HG02884 (cell line): ENCODE data around the gene STK32A.
"Not testable (repeated sequence)": the region's sequence is repeated elsewhere in the genome, so short reads cannot be mapped to it uniquely, and the experiment has no call there.

ENCODE experiments used
- ATAC-seq: cut with Tn5 transposase; IDR thresholded peaks from one replicate; pipeline ENCODE4 v1.9.1; 2021; ENCODE audit warnings: mild to moderate bottlenecking, moderate library complexity; ENCODE audit not compliant: unreplicated experiment

STK32A gene

DNA sequence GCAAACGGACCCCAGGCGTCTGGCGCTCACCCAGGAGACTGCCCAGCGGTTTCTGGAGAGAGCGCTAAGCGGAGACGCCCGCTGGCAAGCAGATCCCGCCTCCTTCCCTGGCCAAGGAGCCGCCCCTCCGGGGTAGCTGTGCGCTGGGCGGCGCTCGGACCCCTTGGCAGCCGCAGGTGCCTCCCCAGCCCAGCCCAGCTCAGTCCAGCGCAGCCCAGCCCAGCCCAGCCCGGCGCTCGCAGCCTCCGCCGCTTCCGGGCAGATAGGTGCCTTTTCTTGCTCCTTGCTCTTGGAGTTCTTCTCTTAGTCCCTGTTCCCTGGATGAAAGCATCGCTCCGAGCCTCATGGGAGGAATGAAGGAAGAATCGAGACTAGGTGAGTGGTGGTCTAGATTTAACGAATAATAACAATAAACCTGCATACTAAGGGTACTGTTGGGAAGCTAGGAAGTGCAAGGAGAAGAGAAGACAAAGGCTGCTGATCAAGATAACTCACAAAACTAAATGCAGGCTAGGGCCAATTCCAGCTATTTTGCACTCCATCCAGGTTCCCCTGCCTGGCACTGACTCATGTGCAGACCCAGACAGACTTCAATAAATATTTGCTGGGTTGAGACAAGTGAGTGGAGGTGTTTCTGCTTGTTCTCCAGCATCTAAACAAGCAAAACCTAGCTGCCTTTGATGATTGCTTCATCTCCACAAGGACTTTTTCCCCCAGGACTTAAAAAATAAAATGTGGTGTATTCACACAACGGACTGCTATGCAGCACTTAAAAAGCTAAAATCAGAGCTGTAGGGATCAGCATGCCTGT is at the start of gene STK32A:
STK32A (plus strand) TSS at position 202 of the 811 bp plus-strand sequence. CDS start 4,609 bp downstream, outside the sequence.
- no peak for ATAC-seq

DNA sequence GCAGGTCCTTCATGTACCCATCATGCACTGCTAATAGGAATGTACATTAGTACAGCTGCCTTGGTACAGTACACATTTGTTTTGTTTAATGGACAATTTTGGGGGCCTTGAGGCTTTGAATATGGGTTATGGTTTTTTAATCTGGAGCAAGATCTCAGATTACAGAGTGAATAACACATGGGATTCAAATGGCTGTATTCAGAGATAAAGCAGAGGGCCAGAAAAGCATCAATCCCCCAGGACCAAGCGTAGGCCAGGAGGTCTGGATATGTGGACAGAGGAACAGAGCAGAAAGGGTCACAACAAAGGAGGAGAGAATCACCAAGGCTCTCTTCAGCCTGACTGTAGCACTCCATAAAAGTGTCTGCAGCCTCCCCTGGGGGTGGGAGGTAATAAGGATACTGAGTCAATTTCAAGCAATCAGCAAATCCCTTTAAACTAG is 47.7 kb upstream of the STK32A start:
- ATAC-seq = no peak

DNA sequence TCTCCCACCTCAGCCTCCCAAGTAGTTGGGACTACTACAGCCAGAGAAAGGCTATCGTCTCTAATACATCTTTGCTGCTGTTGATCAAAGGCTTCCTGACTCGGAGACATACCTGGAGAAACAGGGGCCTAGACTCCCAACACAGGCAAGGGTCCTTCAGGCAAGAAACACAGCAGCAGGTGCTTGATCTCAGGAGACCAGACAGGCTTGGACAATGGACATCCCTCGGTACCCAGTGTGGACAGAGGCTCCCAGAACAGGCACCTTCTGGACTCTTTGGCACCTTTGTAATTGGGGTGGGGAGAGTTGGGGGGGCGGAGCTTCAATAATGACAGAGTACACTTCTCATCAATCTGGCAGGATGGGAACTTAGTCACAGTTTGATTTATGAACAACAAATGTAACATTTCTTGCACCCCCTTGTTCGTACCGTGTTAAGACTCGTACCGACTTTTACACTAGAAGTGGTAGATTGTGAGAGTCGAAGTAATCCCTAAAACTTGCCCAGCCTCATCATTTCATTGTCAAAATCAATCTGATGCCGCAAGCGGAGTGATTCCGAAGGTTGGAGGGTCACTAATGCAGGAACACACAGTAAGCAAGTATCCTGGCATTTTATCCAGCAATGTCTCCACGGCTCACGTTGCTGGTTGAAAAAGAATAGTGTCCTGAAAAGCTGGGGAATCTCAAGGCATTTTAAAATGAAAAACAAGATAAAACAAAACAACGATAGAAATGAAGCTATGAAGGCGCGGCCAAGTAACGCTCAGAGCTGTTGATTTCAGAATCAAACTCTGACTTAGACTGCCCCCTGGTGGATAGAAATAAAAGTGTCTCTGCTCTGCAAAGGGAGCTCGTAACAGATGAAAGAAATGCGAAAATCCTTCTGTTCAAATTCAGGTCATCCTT is 46.4 kb upstream of the STK32A start:
- ATAC-seq = peak; percentile 85

DNA sequence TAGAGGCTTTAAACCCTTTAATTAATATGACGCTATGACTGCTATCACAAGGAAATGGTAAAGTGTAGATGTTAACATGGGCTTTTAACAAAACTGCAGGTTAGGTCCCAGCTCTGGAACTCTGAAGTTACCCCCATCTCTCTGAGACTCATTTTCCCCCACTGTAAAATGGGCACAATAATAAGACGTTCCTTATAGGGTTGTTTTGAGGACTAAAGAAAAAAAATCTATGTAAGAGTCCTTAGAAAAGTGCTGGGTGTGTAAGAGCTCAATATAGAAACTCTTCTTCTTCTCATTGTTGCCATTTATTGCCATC is 45.8 kb upstream of the STK32A start:
- no peak for ATAC-seq

DNA sequence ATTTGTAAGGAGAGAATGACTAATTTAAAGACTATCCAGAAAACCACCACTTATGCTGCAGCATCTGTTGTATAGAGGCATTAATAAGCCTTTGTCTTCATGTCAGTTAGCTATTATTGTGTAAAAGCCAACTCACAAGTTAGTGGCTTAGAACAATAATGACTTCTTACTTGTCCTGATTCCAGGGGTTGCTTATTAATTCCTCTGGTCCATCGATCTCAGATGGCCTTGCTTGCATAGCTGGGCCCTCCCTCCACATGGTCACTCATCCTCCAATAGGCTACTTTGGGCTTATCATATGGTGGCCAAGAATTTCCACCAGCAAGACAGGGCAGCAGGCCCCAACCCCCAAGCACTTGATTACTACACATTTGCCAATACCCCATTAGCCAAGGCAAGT is 44.5 kb upstream of the STK32A start:
- ATAC-seq = no peak

DNA sequence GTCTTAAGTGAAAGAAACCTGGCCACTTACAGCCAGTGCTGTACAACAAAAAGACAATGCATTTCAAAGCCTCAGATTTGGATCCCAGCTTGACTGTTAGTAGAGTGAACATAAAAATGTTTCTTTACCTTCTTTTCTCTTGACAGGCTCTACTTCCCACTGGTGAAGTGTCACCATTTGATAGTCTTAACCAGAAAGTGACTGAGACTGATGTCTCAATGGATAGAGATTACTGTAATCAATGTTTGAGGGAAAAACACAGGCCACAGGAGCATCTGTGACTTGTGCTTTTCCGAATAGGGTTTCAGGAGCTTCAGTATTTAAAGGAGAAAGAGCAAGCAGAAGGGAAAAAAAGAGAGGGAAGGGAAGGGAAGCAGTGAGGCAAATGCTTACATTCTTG is 41.7 kb upstream of the STK32A start:
- no peak for ATAC-seq

DNA sequence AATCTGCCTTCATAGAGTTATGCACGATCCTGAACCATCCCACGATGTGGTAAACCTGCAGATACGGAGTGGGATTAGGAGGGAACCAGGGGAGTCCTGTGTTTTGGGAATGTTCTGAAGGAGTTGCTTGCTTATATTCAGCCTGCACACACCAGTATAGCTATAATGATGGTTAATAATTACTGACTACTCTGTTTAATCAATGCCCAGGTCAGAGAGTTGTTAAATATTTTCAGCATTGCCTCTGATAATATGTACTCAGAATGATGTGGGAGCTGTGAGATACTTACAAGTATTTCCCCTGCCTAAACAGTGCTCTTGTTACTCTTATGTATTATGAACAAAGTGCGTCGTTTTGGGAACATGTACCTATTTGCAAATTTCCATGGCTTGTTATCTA is 34.8 kb upstream of the STK32A start:
- ATAC-seq = no peak

DNA sequence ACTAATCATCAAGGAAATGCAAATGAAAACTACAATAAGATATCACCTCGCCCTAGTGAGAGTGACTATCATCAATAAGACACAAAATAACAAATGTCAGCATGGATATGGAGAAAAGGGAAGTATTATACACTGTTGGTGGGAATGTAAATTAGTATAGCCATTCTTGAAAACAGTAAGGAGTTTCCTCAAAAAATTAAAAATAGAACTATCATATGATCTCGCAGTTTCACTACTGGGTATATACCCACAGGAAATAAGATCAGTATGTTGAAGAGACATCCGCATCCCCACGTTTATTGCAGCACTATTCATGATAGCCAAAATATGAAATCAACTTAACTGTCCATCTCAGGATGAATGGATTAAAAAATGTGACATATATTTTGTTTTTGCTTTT is 31.6 kb upstream of the STK32A start:
- no peak for ATAC-seq

DNA sequence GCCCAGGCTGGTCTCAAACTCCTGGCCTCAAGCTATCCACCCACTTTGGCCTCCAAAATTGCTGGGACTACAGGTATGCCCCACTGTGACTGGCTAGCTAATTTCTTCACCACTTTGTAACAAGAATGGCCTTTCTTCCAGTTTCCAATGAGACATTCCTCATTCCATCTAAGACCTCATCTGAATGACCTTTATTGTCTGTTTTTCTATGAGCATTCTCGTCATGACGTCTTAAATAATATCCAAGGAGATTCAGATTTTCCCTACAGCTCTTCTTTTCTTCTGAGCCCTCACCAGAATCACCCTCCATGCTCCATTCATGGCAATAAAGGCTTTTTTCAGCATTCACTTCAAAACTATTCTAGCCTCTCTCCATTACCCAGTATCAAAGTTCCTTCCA is 30.2 kb upstream of the STK32A start:
- ATAC-seq = no peak

DNA sequence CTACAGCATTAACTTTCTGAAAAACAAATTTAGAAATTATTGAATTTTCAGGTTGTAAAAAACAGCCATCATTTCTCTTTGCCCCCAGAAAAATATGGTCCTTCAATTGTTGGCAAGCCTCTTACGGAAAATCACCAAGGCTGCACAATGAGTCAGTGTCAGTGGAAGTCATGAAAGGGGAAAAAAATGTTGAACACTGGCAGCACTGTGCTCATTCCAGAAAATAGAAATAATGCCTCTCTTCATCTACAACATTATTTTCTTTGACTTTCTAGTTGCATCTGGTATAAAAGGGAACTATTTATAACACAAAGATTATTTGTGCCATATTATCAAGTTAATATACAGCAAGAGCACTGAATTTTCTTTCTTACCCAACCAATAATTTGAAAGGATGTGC is 26.7 kb upstream of the STK32A start:
- ATAC-seq = no peak

DNA sequence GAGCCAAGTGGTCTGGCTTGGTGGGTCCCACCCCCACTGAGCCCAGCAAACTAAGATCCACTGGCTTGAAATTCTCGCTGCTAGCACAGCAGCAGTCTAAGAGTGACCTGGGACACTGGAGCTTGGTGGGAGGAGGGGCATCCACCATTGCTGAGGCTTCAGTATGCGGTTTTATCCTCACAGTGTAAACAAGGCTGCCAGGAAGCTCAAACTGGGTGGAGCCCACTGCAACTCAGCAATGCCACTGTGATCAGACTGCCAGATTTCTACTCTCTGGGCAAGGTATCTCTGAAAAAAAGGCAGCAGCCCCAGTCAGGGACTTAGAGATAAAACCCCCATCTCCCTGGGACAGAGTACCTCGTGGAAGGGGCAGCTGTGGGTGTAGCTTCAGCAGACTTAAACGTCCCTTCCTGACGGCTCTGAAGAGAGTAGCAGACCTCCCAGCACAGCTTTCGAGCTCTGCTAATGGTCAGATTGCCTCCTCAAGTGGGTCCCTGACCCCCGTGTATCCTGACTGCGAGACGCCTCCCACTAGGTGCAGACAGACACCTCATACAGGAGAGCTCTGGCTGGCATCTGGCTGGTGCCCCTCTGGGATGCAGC is 18.2 kb upstream of the STK32A start:
- ATAC-seq = no peak

DNA sequence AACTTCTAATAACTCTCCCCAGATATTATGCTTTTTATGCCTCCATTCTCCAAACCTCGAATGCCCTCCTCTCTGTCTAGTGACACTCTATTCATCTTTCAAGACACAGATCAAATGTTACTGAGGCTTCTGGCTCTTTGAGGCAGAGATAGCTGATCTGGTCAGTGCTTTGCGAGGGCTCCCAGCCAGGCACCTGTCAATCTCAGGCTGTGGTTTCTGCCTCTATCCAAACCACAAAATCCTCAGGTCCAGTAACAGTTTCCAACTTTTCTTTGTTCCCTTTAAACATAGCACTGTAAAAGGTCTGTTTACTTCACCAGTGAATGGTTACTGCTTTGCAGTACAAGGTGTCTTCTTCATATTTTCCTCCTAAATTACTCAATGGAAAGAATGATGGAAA is 11.5 kb upstream of the STK32A start:
- ATAC-seq = no peak

DNA sequence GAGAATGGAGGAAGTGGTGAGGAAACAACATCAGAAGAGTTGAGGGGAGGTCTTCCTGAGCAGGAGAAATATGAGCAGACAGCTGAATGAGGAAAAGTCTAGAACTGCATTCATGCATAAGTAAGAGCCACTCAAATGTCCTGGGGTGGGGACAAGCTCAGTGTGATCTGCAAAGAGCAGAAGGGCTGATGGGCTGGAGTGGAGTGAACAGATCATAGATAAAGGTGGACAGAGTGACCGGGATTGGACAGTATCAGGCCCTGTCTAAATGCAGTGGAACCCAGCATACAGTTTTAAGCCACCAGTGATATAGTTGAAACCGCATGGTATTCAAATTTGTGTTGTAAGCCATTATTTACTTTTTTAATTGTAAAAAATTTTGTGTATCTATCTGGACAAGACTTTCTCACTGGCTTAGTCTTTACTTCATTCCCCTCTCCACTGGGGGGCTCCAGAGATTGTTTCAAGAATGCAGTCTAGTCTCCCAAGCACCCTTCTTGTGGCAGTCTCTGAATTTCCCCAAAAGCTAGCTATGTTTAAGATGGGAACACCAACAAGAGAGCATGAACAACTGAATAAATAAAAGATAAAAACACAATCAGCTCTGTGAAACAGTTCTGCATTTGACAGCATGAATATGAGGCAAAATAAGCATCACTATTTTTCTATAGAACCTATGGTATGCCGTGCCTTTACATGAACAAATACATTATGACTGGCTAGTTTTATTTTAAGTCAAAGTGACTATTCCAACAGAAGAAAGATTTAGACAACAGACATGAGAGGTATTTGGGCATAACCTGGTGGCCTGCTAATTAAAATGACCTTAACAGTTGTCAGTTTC is 10.7 kb upstream of the STK32A start:
- ATAC-seq = no peak

DNA sequence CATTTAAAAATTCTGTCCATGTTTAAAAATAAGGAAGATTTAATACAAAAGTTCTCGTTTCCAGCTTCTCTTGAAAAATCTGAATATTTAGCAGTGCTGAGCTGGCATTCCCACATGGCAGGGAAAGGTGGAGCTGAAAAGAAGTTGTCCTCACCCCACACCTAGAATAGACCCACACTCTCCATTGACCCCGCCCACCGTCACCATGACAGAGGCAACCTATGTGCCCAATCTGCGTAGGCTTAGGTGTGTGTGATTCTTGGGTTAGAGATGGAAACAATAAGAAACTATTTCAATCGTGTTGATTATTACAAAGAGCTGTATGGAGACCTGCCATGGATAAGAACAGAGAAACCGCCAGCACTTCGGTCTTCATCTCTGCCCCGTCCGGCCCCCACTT is 8.9 kb upstream of the STK32A start:
- no peak for ATAC-seq

DNA sequence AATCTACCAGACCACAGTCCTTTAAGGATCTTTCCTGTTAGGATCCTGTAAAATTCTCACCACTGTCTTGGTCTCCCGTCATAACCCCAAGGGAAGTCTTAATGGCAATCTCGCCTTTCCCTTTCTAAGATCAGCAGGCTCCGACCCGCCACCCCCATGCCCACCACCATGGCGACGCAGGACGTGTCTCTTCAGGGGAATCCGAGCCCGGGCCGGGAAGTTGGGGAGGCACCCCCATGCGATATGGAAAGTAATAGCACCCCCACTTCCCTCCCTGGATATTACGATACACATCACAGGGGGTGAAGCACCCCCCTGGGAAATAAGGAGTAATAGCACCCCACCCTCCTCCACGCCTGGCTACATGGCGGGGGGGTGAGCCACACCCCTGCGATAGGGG is 8.3 kb upstream of the STK32A start:
- no peak for ATAC-seq

DNA sequence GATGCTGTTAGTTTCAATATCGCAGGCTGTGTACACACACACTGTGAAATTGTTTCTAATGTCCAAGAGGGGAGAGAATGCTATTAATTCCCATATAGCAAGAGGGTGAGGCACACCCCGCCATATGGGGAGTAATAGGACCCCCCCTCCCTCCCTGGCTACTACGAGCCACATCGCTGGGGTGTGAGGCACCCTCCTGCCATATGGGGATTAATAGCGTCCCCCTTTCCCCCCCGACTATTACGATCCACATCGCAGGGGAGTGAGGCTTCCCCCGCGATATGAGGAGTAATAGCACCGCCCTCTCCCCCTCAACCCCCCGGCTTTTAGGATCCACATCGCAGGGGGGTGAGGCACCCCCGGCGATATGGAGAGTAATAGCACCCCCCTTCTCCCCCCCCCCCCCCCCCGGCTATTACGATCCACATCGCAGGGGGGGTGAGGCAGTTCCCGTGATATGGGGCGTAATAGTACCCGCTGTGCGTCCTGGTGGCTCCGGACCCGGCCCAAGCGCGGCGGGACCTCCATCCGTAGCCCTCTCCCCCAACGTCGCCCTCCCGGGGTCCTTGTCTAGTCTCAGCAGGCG is 494 bp upstream of the STK32A start:
- ATAC-seq = no peak

DNA sequence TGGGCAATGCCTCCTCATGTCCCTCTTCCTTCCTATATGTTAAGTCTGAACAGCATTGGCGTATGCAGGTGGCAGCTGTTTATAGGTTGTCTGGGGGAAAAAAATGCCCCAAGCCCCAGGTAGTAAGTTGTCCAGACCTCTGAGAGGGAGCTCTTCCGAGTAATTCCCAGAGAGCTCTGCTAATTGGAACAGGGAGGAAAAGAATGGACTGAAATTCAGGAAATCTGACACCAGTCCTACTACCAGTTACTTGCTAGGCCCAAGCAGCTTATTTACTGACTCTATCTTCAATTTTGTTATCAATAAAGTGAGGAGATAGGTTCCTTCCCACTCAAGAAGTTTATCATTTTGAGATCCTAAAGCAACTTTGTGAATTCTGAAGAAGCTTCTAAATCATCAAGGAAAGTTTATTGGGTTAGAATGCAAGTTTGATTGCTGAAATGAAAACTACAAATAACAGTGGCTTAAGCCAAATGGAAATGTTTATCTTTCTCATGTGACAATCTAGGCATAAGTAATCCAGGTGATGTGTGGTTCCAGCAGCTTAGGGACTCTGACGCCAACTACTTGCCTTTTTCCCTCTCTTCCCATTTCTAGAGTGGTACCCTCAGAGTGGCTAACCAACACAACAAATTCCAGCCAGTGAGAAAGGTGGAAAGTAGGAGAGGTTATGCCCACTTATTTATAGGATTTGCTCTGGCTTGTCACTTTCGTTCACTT is 5.6 kb downstream of the STK32A start:
- no peak for ATAC-seq

DNA sequence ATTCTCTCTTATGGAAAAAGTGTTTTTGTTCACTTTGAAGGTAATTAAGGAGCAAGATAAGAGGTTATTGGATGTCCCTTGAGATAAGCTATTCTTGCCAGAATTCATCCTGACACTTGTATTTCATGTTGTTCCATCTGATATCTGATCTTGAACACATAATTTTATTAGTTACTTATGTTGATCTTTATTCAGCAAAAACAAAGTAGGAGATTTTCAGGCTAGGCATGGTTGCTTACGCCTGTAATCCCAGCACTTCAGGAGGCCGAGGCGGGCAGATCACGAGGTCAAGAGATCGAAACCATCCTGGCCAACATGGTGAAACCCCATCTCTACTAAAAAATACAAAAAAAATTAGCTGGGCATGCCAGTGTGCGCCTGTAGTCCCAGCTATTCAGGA is 8.4 kb downstream of the STK32A start:
- ATAC-seq = not testable (repeated sequence)

DNA sequence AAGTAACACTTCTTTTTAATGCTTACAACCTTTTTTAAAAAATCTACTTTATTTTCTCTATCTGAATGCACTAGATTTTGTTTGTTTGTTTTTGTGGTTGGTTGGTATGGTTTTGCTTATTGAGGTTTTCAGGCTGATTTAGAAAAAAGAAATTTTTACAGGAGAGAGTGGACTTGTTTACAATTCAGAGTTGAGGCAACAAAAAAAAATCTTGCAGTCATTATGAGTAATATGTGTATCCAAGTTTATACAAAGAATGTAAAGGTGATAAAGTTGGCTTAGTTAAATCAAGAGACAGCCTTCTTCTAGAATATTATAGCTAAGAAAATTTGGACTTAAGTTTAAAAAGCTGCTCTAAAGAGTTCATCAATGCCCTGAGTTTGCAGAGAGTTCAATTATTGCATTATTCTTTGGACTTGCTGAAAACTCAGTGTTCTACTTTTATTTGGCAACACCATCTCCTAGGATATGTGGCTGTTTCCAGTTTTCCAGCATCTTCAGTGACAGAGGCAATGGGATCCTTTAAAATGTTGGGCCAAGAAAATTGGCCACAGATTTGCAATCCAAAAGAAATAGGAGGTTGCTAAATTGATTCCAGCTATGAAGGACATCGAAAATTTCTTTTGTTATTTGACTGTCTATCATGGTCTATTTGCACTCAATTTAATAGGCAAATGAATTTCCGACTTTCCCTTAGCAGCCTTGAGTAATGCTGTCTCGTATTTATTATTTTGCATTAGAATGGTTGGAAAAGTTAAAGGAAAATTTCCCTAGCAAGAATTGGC is 10.7 kb downstream of the STK32A start:
- ATAC-seq = no peak
